ENCODE results near the gene FBN1. TPM values are rescaled to one million over a fixed set of nuclear protein-coding genes. Genes with fewer than 3 reads are reported as not detected.

FBN1 gene
- total RNA-seq, 1 donor from 2014 or later, result 102 TPM

GRCh38 chr15:48522123-48522522 is 123.4 kb downstream of the FBN1 start:
- Histone ChIP-seq H3K27ac (no peak overlapping the region), H3K4me1 (no peaks in the 10 kb centered on the region), H3K36me3 (peaks cover 0 to 30% of the 10 kb centered on the region in 2 donors), H3K27me3 (no peaks in the 10 kb centered on the region), H3K4me3 (no peak overlapping the region), H3K9me3 (no peaks in the 10 kb centered on the region)
- TF ChIP-seq POLR2A (IDR thresholded peaks at IDR 0.05), result no peak
- TF ChIP-seq POLR2AphosphoS5 (IDR thresholded peaks at IDR 0.05; ENCODE audit: insufficient read depth in 1 of 2, low read depth in 1 of 2), result no peak
- TF ChIP-seq, protein P1, sequence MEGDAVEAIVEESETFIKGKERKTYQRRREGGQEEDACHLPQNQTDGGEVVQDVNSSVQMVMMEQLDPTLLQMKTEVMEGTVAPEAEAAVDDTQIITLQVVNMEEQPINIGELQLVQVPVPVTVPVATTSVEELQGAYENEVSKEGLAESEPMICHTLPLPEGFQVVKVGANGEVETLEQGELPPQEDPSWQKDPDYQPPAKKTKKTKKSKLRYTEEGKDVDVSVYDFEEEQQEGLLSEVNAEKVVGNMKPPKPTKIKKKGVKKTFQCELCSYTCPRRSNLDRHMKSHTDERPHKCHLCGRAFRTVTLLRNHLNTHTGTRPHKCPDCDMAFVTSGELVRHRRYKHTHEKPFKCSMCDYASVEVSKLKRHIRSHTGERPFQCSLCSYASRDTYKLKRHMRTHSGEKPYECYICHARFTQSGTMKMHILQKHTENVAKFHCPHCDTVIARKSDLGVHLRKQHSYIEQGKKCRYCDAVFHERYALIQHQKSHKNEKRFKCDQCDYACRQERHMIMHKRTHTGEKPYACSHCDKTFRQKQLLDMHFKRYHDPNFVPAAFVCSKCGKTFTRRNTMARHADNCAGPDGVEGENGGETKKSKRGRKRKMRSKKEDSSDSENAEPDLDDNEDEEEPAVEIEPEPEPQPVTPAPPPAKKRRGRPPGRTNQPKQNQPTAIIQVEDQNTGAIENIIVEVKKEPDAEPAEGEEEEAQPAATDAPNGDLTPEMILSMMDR (IDR thresholded peaks at IDR 0.05), result no peak
- DNase-seq (ENCODE audit: extremely low spot score in 2 of 2), result no peak
- intact Hi-C loops (cut with DNase I), result no loop called here

DNA sequence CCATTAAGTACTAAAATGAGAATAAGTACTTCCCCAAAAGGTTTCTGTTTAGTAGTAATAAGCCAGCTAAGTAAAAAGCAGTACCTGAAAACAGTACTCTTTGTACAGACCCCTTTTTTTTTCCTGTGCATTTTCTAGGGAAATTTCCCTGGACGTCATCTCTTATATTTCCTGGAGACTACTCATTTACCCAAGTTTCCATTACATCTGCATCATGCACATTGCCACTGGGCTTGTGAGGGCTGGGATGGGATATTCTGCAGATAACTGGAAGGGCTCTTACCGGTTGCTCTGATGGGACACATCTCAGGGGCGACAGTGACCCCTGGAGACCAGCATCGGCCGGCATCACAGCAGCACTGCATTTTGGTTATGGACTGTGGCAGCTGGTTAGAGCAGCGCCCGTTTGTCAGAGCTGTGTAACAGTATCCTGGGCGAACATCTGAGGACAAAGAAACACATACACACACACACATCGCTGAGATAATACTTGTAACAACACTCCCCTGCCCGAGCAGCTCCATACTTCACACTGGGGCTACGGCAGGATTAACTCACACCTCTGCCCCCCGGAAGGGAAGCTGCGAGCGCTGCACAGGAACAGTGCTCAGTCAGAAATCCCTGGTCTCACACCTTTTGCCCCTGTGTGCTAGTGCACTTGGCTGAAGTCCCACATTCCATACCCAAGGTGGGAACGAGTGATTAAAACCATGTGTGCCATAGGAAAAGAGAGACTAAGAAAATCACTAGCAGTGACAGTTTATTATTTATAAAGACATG is 124.9 kb downstream of the FBN1 start:
- no peak for DNase-seq (ENCODE audit: extremely low spot score in 2 of 2)
- H3K4me3 ChIP-seq, result no peak overlapping the region
- no peaks in the 10 kb centered on the region for H3K9me3 ChIP-seq
- peaks cover 0 to 17% of the 10 kb centered on the region in 2 donors for H3K36me3 ChIP-seq
- H3K27me3 ChIP-seq, result no peaks in the 10 kb centered on the region
- TF ChIP-seq, protein P1 (IDR thresholded peaks at IDR 0.05), result no peak
- TF ChIP-seq POLR2AphosphoS5 (IDR thresholded peaks at IDR 0.05; ENCODE audit: insufficient read depth in 1 of 2, low read depth in 1 of 2) (no peak), POLR2A (IDR thresholded peaks at IDR 0.05) (no peak)
- H3K4me1 ChIP-seq, result no peaks in the 10 kb centered on the region
- intact Hi-C loops (cut with DNase I), result no loop called here
- no peak overlapping the region for H3K27ac ChIP-seq

GRCh38 chr15:48516121-48516520 is 129.4 kb downstream of the FBN1 start:
- H3K36me3 ChIP-seq, result peaks cover 0 to 34% of the 10 kb centered on the region in 2 donors

GRCh38 chr15:48515500-48515899 is 130.0 kb downstream of the FBN1 start:
- H3K4me1 ChIP-seq, result no peaks in the 10 kb centered on the region
- H3K4me3 ChIP-seq, result no peak overlapping the region
- peaks cover 0 to 33% of the 10 kb centered on the region in 2 donors for H3K36me3 ChIP-seq
- no peak for DNase-seq (ENCODE audit: extremely low spot score in 2 of 2)
- peak overlapping the region; percentile 11 for H3K27ac ChIP-seq
- intact Hi-C loops (cut with DNase I), result no loop called here
- no peaks in the 10 kb centered on the region for H3K27me3 ChIP-seq
- H3K9me3 ChIP-seq, result no peaks in the 10 kb centered on the region
- TF ChIP-seq POLR2AphosphoS5 (IDR thresholded peaks at IDR 0.05; ENCODE audit: insufficient read depth in 1 of 2, low read depth in 1 of 2) (no peak), POLR2A (IDR thresholded peaks at IDR 0.05) (no peak)
- TF ChIP-seq, protein P1 (IDR thresholded peaks at IDR 0.05), result no peak

More at GRCh38 chr15:48516121-48516520, 129.4 kb downstream of the FBN1 start:
- Histone ChIP-seq H3K9me3 (no peaks in the 10 kb centered on the region), H3K4me3 (no peak overlapping the region), H3K27ac (no peak overlapping the region), H3K4me1 (no peaks in the 10 kb centered on the region), H3K27me3 (no peaks in the 10 kb centered on the region)
- intact Hi-C loops (cut with DNase I), result no loop called here
- no peak for TF ChIP-seq POLR2A (IDR thresholded peaks at IDR 0.05)
- TF ChIP-seq, protein P1 (IDR thresholded peaks at IDR 0.05), result no peak
- TF ChIP-seq POLR2AphosphoS5 (IDR thresholded peaks at IDR 0.05; ENCODE audit: insufficient read depth in 1 of 2, low read depth in 1 of 2), result no peak
- DNase-seq (ENCODE audit: extremely low spot score in 2 of 2), result no peak

All from vagina (tissue), 2 donors.